Thoracic aorta (tissue), 2 donors: ENCODE measurements around the gene GANAB. TPM values are rescaled to one million over a fixed set of nuclear protein-coding genes. Genes with fewer than 3 reads are reported as not detected.
"Not testable (repeated sequence)": the region's sequence is repeated elsewhere in the genome, so short reads cannot be mapped to it uniquely, and the experiment has no call there.

Source experiments
- ATAC-seq: fragments of 150-250 bp; one replicate; pipeline ENCODE4 v1.8.0; 2017; ENCODE audit warnings: low read depth; ENCODE audit not compliant: insufficient number of reproducible peaks, low FRiP score
- DNase-seq: peaks from one replicate; pipeline ENCODE4 v3.0.0-alpha.2; 2020; ENCODE audit warnings: low spot score
- H3K27ac ChIP-seq, 2 donors: fragments of 200-600 bp; sonication (generic); 1 replicate in 1 of 2; 2 replicates in 1 of 2; pipeline ENCODE4 v1.5.1; 2016; ENCODE audit warnings: mild to moderate bottlenecking in 2 of 2, moderate library complexity in 2 of 2
- H3K27me3 ChIP-seq: fragments of 200-600 bp; sonication (generic); replicated peaks from 2 replicates; pipeline ENCODE4 v1.6.0; 2016; ENCODE audit warnings: mild to moderate bottlenecking; ENCODE audit not compliant: insufficient read depth
- H3K36me3 ChIP-seq: fragments of 200-600 bp; sonication (generic); one replicate; pipeline ENCODE4 v1.5.1; 2016
- H3K4me1 ChIP-seq, 2 donors: fragments of 200-600 bp; sonication (generic); 1 replicate in 1 of 2; 2 replicates in 1 of 2; pipeline versions ENCODE4 v1.5.1 to v1.6.0; 2016; ENCODE audit warnings: low read depth in 2 of 2, mild to moderate bottlenecking in 1 of 2; ENCODE audit not compliant: control insufficient read depth in 1 of 2
- H3K4me3 ChIP-seq: fragments of 200-600 bp; sonication (generic); 2 replicates; pipeline ENCODE4 v1.5.1; 2016; ENCODE audit warnings: mild to moderate bottlenecking
- H3K9me3 ChIP-seq: fragments of 200-600 bp; sonication (generic); 2 replicates; pipeline ENCODE4 v1.5.1; 2016
- total RNA-seq, 2 donors: library from RNA; depleted of rRNA; stranded (reverse); fragments of >200 nt; gene quantifications; one replicate each; pipeline versions ENCODE4 v1.1.0 to v1.2.3, GENCODE V29; 2016
- TF ChIP-seq, protein P1 (sequence below): fragments of 200-600 bp; sonication (generic); IDR thresholded peaks from one replicate; pipeline ENCODE4 v1.5.1; 2019; ENCODE audit warnings: antibody characterized with exemption

Gene GANAB
- total RNA-seq, 2 donors from 2014 or later, result 120 to 159 TPM

GRCh38 chr11:62677714-62678113, 31.3 kb upstream of the GANAB start:
- Histone ChIP-seq H3K27me3 (no peaks in the 10 kb centered on the region), H3K27ac (peak overlapping the region; percentile 93 to 97), H3K4me1 (peaks cover 15 to 31% of the 10 kb centered on the region in 2 donors), H3K4me3 (peak overlapping the region; percentile 100), H3K36me3 (peaks cover 16% of the 10 kb centered on the region), H3K9me3 (no peaks in the 10 kb centered on the region)
- TF ChIP-seq, protein P1, sequence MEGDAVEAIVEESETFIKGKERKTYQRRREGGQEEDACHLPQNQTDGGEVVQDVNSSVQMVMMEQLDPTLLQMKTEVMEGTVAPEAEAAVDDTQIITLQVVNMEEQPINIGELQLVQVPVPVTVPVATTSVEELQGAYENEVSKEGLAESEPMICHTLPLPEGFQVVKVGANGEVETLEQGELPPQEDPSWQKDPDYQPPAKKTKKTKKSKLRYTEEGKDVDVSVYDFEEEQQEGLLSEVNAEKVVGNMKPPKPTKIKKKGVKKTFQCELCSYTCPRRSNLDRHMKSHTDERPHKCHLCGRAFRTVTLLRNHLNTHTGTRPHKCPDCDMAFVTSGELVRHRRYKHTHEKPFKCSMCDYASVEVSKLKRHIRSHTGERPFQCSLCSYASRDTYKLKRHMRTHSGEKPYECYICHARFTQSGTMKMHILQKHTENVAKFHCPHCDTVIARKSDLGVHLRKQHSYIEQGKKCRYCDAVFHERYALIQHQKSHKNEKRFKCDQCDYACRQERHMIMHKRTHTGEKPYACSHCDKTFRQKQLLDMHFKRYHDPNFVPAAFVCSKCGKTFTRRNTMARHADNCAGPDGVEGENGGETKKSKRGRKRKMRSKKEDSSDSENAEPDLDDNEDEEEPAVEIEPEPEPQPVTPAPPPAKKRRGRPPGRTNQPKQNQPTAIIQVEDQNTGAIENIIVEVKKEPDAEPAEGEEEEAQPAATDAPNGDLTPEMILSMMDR, result no peak
- ATAC-seq, result no peak
- DNase-seq, result no peak

DNA sequence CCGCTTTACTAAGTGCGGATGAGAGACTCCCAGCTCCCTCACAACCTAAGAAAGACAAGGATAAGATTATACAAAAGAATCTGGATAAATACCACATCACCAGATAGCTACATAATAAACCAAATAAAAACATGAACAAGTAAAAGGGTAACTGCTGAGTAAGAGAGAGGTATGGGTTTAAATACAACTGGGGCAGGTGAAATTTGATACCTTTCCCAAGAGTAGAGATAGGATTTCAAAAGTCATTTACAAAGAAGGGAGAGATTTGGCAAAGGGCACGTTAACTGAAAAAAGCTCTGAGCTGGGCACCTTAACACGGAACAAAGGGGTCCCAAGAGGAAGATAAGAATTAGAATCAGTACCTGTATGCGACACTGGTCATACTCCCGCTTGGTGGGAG, 30.7 kb upstream of the GANAB start:
- Histone ChIP-seq H3K4me1 (peaks cover 18 to 34% of the 10 kb centered on the region in 2 donors), H3K27me3 (no peaks in the 10 kb centered on the region), H3K4me3 (no peak overlapping the region), H3K9me3 (no peaks in the 10 kb centered on the region), H3K27ac (no peak overlapping the region), H3K36me3 (peaks cover 16% of the 10 kb centered on the region)
- TF ChIP-seq, protein P1, result no peak
- ATAC-seq (no peak), DNase-seq (no peak)

DNA sequence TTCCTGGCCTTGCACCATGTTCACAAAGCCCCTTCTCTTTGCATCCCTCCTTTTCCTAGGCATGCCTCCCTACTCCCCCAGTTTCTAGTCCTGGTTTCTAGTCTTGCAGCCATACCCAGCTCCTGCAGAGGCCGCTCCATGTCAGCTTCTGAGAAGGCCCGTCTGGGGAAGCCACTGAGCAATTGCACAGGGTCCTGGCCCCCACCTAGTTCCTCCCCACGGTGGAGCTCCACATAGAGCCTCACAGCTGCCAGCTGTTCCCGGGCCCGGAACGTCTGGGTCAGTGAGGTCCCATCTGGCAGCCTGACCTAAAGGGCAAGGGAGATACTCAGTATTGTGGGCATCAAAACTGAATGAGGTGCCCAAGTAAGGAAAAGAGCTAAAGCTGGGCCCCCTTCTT, 30.3 kb upstream of the GANAB start:
- no peak overlapping the region for H3K4me3 ChIP-seq
- no peaks in the 10 kb centered on the region for H3K9me3 ChIP-seq
- no peak for ATAC-seq
- H3K4me1 ChIP-seq, result peaks cover 18 to 34% of the 10 kb centered on the region in 2 donors
- H3K27ac ChIP-seq, result no peak overlapping the region
- peaks cover 16% of the 10 kb centered on the region for H3K36me3 ChIP-seq
- no peak for DNase-seq
- TF ChIP-seq, protein P1, result no peak
- H3K27me3 ChIP-seq, result no peaks in the 10 kb centered on the region

DNA sequence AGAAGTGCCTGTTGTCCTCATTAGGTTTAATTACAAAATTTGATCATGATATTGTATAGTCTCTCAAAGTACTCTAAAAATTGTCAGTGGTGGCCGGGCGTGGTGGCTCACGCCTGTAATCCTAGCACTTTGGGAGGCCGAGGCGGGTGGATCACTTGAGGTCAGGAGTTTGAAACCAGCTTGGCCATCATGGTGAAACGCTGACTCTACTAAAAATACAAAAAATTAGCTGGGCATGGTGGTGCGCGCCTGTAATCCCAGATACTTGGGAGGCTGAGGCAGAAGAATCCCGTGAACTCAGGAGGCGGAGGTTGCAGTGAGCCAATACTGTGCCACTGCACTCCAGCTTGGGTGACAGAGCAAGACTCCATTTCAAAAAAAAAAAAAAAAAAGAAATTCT, 29.0 kb upstream of the GANAB start:
- ATAC-seq, DNase-seq, H3K27ac ChIP-seq, H3K27me3 ChIP-seq, H3K9me3 ChIP-seq, H3K4me3 ChIP-seq: not testable (repeated sequence)
- Histone ChIP-seq H3K36me3 (peaks cover 16% of the 10 kb centered on the region), H3K4me1 (peaks cover 24 to 41% of the 10 kb centered on the region in 2 donors)

DNA sequence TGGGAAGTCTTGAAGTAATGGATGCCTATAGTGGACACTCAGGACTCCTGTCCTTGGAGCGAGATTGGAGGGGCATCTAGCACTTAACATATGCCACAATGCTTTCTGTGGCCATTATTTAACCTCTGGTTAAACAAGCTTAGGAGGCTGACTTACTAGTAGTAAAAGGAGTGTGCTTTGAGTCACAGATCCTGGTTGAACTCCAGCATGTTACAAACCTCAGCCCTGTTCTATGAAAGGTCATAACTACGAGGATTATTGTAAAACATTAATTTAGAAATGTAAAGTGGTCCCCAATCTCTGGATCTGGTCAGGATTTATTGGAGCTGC, 26.7 kb upstream of the GANAB start:
- DNase-seq, result no peak
- H3K27me3 ChIP-seq, result no peaks in the 10 kb centered on the region
- no peak overlapping the region for H3K27ac ChIP-seq
- TF ChIP-seq, protein P1, result no peak
- H3K4me1 ChIP-seq, result peaks cover 20 to 38% of the 10 kb centered on the region in 2 donors
- H3K4me3 ChIP-seq, result no peak overlapping the region
- ATAC-seq, result no peak
- H3K9me3 ChIP-seq, result no peaks in the 10 kb centered on the region
- peaks cover 16% of the 10 kb centered on the region for H3K36me3 ChIP-seq

DNA sequence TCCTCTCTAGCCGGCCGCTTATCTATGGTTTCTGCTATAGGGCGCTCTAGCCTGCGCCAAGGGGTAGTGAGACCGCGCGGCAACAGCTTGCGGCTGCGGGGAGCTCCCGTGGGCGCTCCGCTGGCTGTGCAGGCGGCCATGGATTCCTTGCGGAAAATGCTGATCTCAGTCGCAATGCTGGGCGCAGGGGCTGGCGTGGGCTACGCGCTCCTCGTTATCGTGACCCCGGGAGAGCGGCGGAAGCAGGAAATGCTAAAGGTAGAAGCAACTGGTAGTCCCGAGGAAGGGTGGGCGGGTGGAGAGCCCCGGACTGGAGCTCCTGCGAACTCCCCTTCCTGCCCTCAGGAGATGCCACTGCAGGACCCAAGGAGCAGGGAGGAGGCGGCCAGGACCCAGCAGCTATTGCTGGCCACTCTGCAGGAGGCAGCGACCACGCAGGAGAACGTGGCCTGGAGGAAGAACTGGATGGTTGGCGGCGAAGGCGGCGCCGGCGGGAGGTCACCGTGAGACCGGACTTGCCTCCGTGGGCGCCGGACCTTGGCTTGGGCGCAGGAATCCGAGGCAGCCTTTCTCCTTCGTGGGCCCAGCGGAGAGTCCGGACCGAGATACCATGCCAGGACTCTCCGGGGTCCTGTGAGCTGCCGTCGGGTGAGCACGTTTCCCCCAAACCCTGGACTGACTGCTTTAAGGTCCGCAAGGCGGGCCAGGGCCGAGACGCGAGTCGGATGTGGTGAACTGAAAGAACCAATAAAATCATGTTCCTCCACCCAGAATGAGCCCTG, 25.4 kb upstream of the GANAB start, which contains the start of the genes LBHD1 and UQCC3:
Gene LBHD1 (minus strand): TSS at position 660 of the 782 bp plus-strand sequence. CDS start 2,236 bp downstream, outside the sequence.
Gene UQCC3 (plus strand): TSS at position 66 of the 782 bp plus-strand sequence. CDS start 73 bp downstream, at position 139.
- peaks cover 26 to 39% of the 10 kb centered on the region in 2 donors for H3K4me1 ChIP-seq
- H3K27ac ChIP-seq, result peak within 1 kb of the TSS; percentile 72 to 81
- H3K4me3 ChIP-seq, result peak within 1 kb of the TSS; percentile 87
- H3K9me3 ChIP-seq, result no peaks in the 10 kb centered on the region
- no peak for DNase-seq
- peaks cover 22% of the 10 kb centered on the region for H3K36me3 ChIP-seq
- TF ChIP-seq, protein P1, result no peak
- peak; percentile 46 for ATAC-seq
- H3K27me3 ChIP-seq, result no peaks in the 10 kb centered on the region
